Testis (tissue), 2 donors: ENCODE measurements around the gene DUOXA1.

Experiments used
- CTCF ChIP-seq, 3 experiments: fragments of 450-650 bp in 2 of 3; fragments of 200-600 bp in 1 of 3; sonication (generic) in 1 of 3; IDR thresholded peaks; one replicate each; pipeline ENCODE4 v1.5.1; 2016 to 2019; ENCODE audit warnings: antibody characterized with exemption in 3 of 3, mild to moderate bottlenecking in 2 of 3, moderate library complexity in 1 of 3
- POLR2A ChIP-seq: fragments of 450-650 bp; IDR thresholded peaks from one replicate; pipeline ENCODE4 v1.6.1; 2017; ENCODE audit warnings: antibody characterized with exemption, mild to moderate bottlenecking, moderate library complexity

- TF ChIP-seq CTCF (IDR thresholded peaks at IDR 0.05) (no peak), POLR2A (no peak)
Observed at GRCh38 chr15:45167631-45168205, 38.0 kb upstream of the DUOXA1 start.
